ENCODE data around the gene TTBK2.
"Not testable (repeated sequence)": the region's sequence is repeated elsewhere in the genome, so short reads cannot be mapped to it uniquely, and the experiment has no call there.

The TTBK2 gene

GRCh38 chr15:42920519-42921341, at the start of gene TTBK2:
Gene TTBK2 (minus strand): TSS chr15:42920778. CDS start chr15:42878617, 42,161 bp downstream.
- DNase-seq (ENCODE audit: extremely low read depth, low read depth) = peak; percentile 96
- TF ChIP-seq, protein P1, sequence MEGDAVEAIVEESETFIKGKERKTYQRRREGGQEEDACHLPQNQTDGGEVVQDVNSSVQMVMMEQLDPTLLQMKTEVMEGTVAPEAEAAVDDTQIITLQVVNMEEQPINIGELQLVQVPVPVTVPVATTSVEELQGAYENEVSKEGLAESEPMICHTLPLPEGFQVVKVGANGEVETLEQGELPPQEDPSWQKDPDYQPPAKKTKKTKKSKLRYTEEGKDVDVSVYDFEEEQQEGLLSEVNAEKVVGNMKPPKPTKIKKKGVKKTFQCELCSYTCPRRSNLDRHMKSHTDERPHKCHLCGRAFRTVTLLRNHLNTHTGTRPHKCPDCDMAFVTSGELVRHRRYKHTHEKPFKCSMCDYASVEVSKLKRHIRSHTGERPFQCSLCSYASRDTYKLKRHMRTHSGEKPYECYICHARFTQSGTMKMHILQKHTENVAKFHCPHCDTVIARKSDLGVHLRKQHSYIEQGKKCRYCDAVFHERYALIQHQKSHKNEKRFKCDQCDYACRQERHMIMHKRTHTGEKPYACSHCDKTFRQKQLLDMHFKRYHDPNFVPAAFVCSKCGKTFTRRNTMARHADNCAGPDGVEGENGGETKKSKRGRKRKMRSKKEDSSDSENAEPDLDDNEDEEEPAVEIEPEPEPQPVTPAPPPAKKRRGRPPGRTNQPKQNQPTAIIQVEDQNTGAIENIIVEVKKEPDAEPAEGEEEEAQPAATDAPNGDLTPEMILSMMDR (IDR thresholded peaks at IDR 0.05; ENCODE audit: low read depth, low read length, missing control alignments) = no peak
- peak within 1 kb of the TSS; percentile 74 for H3K4me3 ChIP-seq (replicated peaks; ENCODE audit: low read depth, low read length)

DNA sequence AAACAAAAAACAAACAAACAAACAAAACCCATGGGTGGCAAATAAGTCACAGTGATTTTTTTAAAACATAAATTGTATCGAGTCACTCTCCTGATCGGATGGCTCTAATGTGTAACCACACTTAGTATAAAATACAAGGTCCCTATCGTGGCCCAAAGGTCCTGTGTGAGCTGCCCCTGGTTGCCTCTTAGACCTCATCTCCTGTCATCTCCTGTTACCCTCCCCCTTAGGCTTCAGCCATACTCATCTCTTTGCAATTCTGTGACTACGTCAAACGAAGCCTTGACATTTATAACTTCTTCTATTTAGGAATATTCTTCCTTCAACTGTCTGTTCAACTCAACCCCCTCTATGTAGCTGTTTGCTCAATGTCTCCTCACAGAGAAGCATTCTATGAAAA, 43.9 kb upstream of the TTBK2 start:
- no peak overlapping the region for H3K4me3 ChIP-seq (replicated peaks; ENCODE audit: low read depth, low read length)
- no peak for DNase-seq (ENCODE audit: extremely low read depth, low read depth)
- TF ChIP-seq, protein P1 (IDR thresholded peaks at IDR 0.05; ENCODE audit: low read depth, low read length, missing control alignments) = no peak

- TF ChIP-seq, protein P1 (IDR thresholded peaks at IDR 0.05; ENCODE audit: low read depth, low read length, missing control alignments) = no peak
- H3K4me3 ChIP-seq (replicated peaks; ENCODE audit: low read depth, low read length) = no peak overlapping the region
- DNase-seq (ENCODE audit: extremely low read depth, low read depth) = no peak
These were observed 34.9 kb upstream of the TTBK2 start for GRCh38 chr15:42955518-42955917.

GRCh38 chr15:42954291-42954690, 33.7 kb upstream of the TTBK2 start:
- no peak overlapping the region for H3K4me3 ChIP-seq (replicated peaks; ENCODE audit: low read depth, low read length)
- DNase-seq (ENCODE audit: extremely low read depth, low read depth) = no peak
- TF ChIP-seq, protein P1 (IDR thresholded peaks at IDR 0.05; ENCODE audit: low read depth, low read length, missing control alignments) = no peak

GRCh38 chr15:42948898-42949297, 28.3 kb upstream of the TTBK2 start:
- DNase-seq (ENCODE audit: extremely low read depth, low read depth); H3K4me3 ChIP-seq (replicated peaks; ENCODE audit: low read depth, low read length): not testable (repeated sequence)

GRCh38 chr15:42940527-42940926, 19.9 kb upstream of the TTBK2 start:
- H3K4me3 ChIP-seq (replicated peaks; ENCODE audit: low read depth, low read length) = no peak overlapping the region
- no peak for DNase-seq (ENCODE audit: extremely low read depth, low read depth)
- TF ChIP-seq, protein P1 (IDR thresholded peaks at IDR 0.05; ENCODE audit: low read depth, low read length, missing control alignments) = no peak

- H3K4me3 ChIP-seq (replicated peaks; ENCODE audit: low read depth, low read length) = no peak overlapping the region
- DNase-seq (ENCODE audit: extremely low read depth, low read depth) = no peak
- TF ChIP-seq, protein P1 (IDR thresholded peaks at IDR 0.05; ENCODE audit: low read depth, low read length, missing control alignments) = no peak
These were observed 19.3 kb upstream of the TTBK2 start for GRCh38 chr15:42939841-42940240.

Measured in HFF-Myc (cell line).